ACHN (cell line): ENCODE data around the gene THBD.

Source experiments
- DNase-seq: peaks from one replicate; pipeline ENCODE4 v3.0.0-alpha.2; 2015
- in situ Hi-C: cut with HindIII; loops from 2 replicates; pipeline ENCODE4 v1.10.0; 2017; ENCODE audit warnings: low sequenced_read_pairs, low pct_ligation_motif_present, low pct_unique_long_range_greater_than_20kb

The THBD gene, protein sequence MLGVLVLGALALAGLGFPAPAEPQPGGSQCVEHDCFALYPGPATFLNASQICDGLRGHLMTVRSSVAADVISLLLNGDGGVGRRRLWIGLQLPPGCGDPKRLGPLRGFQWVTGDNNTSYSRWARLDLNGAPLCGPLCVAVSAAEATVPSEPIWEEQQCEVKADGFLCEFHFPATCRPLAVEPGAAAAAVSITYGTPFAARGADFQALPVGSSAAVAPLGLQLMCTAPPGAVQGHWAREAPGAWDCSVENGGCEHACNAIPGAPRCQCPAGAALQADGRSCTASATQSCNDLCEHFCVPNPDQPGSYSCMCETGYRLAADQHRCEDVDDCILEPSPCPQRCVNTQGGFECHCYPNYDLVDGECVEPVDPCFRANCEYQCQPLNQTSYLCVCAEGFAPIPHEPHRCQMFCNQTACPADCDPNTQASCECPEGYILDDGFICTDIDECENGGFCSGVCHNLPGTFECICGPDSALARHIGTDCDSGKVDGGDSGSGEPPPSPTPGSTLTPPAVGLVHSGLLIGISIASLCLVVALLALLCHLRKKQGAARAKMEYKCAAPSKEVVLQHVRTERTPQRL

DNA sequence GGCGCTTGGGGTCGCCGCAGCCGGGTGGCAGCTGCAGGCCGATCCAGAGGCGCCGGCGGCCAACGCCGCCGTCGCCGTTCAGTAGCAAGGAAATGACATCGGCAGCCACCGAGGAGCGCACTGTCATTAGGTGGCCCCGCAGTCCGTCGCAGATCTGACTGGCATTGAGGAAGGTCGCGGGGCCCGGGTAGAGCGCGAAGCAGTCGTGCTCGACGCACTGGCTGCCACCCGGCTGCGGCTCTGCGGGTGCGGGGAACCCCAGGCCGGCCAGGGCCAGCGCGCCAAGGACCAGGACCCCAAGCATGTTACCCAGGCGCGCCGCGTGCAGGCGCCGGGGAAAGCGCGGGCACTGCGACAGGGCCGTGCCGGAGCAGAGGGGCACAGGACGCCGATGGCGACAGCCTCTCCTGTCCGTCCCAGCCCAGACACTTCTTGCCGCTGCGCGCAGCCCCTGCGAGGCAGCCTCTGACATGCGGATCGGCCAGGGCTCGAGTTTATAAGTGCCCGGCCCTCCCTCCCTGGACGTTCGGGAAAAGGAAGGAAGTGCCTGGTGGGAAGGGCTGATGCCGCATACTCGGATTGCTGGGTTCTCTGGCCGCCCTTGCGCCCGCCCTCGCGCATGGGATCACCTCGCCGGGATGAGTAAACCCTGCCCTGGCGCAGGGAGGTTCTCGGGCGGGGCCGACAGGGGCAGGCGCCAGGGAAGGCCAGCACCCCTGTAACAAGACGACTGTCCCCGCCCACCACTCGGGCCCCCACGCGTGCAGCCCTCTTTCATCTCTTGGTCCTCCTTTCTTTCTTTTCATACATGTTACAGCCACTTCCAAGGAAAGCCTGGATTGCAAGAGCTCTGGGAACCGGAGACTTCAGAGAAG is at the start of gene THBD:
Gene THBD, minus strand, starts transcription at position 472 of the 875 bp plus-strand sequence. Its CDS starts 168 bp downstream, at position 304.
- in situ Hi-C loops = no loop called here
- DNase-seq = peak; percentile 76

DNA sequence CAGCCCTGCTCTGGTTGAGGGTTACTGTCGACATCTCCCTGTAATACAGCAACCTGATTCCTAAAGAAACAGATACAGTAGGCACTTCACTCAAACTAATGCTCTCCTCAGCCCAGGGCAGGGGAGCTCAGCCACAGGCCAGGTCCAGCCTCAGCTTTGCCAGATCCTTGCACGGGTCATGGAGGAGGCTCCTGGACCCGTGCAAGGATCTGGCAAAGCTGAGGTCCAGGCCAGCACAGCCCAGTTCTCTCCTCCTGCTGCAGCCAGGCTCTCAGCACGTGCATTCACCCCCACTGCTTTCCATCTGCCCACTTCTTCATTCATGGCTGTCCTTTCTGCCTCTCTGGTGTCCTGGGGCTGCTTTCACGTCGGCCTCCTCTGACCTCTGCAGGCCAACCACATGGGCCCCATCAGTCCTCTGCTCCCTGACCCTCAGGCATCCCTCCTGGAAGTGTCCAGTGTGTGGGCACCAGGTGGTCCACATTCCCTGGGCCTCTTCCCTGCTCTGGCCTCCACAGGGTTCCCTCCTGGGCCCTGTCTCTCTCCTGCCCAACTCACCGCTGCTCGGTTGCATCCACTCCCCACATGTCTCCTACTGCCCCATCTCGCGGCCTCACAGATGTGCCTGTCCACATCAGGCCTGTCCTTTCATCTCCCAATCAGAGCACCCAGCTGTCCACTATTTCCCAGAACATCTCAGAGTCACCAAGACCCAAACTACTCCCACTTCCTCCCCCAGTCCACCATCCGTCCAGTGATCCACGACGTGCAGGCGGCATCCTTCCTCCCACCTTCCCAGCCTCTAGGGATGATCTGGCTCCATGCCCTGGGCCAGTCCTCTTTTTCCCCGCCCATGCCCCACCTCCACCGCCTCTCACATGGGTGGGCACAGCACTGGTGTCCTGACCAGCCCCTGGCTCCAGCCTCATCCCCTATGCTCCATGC is 48.4 kb upstream of the THBD start:
- in situ Hi-C loops = no loop called here
- DNase-seq = no peak

DNA sequence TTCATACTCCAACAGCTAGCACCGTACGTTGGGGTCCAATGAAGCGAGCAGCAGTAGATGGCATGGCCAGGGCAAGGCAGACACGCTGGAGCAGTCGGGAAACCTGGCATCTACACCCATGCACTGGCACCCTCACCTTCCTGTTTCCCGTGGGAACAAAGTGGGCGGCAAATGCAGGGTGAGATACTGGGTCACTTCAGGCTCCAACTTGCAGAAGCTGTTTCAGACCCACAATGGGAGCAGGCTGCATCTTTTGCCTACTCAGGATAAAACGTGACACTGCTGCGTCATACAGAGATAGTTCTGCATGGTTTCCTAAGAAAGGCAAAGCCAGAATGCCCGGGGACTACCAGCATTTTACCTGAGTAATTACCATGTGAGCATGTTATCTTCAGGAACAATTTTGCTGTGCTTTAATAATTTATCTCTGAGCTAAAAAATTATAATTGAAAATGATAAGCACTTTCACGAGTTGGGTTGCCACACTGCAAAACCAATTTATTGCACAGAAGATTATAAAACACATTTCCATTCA is 47.6 kb upstream of the THBD start:
- no peak for DNase-seq
- in situ Hi-C loops = no loop called here

DNA sequence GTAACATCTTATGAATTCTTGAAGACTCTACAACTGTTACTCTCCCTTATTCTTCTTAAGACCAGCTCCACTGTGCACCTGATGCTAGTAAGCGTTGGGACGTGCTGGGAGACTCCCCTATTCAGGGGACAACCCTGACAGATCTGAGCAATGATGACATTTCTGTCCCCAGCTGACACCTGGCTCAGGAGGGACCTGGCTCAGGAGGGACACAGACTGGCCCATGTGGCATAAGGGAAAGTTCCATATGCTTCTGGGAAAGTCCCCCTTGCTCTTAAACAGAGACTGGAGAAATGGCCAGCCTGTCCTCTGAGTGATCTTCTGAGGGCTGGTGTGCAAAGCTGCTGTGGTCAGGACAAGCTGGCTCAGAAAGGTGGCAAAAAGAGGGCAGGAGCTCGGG is 46.6 kb upstream of the THBD start:
- in situ Hi-C loops = no loop called here
- no peak for DNase-seq

DNA sequence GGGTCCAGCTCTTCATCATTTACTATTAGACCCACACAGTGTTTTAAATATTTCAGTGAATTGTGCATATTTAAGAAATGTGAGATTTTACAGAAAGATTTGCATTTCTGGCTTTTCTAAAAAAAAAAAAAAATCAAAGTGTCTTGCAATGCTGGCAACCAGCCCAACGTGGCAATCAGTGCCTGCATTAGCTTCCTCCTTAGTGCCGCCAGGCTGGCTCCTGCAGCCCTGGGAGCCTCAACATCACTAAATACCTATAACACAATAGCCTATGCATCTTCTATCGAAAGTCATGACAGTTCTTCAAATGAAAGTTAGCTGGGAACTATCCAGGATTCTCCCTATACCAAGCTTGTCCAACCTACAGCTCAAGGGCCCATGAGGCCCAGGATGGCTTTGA is 46.0 kb upstream of the THBD start:
- no peak for DNase-seq
- in situ Hi-C loops = no loop called here

DNA sequence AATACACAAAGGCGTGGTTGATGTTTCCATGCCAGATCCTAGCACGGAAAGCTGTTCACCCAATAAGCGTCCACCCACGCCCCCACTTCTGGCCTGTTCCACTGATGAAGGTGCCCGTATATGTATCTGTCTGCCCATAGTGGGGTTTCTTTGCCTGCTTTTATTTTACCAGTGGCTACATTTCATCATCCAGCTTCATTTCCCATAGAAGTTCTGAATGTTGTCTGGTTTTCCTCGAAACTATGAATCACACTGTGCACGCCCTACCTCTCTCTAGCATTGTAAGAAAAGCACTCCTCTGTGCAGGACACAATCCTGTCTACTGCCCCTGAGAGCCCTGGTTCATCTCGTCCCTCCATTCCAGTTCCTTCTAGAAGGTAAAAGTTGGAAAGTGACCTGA is 45.5 kb upstream of the THBD start:
- DNase-seq = no peak
- in situ Hi-C loops = no loop called here

DNA sequence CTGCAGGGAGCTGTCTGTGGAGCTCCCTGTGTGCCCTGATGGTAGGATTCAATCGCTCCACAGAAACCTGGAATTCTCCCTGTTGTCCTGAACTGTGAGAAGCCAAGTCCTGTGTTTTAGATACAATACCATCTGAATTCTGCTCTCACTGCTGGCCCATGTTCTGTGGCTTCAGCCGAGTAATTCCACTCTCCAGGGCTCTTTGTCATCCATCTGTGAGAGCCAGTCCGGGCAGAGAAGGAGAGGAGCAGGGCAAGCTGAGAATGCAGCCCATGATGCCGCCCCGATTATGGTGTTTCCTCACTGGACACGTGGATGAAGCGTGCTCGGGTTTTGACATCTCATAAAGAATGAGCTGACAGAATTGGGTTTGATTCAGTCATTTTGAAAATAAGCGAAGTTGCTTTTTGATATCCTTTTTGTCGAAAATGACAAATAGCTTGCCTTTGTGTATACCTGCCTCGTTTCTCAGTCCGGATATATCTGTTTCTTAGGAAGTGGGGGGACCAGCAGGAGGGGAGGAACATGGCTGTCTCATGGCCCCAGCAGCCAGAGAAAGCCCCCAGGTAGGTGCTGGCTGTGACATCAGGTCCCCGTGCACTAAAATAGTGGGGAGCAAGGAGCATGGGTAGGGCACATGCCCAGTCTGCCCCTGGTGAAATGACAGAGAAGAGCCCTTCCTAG is 44.9 kb upstream of the THBD start:
- no peak for DNase-seq
- in situ Hi-C loops = no loop called here

DNA sequence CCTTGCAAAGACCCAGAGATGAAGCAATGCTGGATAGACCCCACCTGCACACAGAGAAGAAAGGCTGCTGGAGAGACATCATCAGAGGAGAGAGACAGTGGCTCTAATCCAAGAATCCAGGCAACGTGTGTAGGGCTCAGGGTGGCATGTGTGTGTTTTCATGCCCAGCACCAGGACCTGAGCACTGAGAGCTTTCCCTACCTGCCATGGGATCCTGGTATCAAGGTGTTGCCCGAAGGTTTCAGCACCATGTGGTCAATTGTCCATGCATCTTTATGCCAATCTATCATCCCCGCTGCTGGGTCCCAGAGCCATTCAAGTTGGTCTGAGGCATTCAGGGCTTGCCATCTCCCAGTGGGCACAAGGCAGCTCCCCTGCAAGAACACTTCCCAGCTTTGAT is 44.1 kb upstream of the THBD start:
- in situ Hi-C loops = no loop called here
- DNase-seq = no peak

DNA sequence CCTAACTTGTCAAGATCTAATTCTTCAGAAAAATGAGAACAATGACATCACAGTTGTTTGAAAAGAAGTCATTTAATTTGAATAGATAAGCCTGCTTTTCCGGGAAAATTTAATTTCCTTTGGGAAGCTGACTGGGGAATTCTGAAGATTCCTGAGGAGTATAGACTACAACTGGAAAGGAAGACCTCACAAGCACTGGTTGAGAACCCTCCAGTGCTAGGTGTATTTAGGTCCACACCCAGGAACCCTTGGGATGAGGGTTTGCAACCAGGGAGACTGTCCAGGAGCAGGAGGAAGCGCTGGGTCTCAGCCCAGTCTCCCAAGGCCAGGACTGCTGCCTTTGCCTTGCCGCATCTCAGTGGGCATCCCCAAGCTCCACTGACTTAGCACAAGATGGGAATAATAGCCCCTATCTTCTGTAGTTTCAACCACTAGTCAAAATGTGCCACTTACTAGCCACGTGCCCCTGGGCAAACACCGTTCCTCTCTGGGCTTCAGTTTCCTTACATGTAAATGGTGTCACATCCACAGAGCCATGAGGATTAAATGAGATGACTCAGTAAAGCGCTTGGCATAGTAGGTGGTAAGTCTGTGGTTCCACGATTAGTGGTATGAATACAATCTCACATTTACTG is 43.5 kb upstream of the THBD start:
- in situ Hi-C loops = no loop called here
- DNase-seq = no peak

DNA sequence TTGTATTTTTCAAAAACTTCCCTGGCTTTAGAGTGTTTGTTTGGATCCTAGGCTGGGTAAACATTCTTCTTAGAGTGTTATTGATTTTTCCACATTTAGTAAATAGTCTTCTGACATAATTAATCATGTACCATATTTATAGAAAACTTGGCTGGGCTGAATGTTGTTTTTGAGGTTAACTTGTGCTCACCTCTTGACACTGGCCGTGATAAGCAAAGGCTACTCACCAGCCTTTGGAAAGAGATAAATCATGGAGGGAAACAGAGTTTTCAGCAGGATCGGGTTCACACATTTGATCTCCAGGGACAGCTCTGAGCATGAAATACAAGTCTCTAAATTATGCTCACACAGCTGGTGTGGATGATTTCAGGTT is 42.9 kb upstream of the THBD start:
- in situ Hi-C loops = no loop called here
- DNase-seq = no peak

DNA sequence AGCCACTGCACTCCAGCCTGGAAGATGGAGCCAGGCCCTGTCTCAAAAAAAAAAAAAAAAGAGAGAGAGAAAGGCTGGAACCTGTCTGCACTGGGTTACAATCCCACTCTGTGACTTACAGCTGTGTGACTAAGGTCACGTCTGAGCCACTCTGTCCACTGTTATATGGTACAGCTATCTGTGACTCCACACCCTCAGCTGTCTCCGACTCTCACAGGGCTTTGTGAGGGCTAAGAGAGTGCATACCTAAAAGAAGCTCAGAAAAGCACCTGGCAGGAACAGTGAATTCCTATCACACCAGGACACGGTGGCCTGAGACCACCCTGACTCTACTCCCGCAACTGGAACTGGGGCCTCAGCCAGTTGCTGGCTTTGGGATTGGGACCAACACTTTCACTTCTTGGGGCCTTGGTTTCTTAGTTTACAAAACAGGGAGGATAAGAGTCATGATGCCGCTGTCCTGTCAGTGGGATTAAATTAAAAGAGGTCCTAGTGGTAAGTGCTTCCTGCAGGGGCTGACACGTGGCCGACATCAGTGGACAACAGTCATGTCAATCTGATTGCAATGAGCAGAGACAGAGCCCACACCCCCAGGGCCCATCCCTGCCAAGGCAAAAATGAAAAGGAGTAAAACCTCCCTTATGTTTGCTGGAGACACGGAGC is 42.4 kb upstream of the THBD start:
- no peak for DNase-seq
- in situ Hi-C loops = no loop called here

DNA sequence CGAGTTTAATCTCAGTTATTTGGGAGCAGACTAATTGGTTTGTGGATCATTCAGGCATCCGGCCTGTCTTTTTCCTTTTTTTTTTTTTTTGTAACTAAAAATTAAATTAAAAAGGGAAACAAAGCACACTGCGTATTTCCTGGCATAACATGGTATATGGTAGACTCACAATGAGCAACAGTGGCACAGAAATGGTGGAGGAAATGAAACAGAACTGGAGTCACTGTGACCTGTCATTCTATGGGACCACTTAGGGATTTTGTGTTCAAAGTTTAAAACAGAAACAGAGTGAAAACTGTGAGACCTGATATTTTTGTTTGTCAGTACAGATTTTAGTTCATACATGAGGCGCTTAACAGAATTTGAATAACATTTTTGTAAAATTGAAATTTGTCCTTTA is 41.4 kb upstream of the THBD start:
- DNase-seq = no peak
- in situ Hi-C loops = no loop called here

DNA sequence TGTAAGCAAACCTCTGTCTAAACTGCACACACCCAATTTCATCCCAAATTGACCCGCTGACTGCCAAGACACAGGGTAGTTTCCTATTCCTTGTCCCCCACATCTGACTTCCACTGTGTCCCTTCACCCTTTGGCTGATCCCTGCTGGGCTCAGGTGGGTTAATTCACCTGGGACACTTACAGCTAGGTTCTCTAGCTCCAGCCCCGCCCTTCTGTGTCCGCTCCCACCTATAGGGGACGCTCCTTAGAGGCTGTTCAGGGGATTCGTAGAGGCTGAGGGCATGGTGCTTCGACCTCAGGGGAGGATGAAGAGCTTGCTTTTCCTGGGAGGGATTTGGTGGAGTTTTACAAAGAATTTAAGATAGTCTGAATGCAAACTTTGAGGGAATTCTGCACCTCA is 40.7 kb upstream of the THBD start:
- DNase-seq = no peak
- in situ Hi-C loops = no loop called here

DNA sequence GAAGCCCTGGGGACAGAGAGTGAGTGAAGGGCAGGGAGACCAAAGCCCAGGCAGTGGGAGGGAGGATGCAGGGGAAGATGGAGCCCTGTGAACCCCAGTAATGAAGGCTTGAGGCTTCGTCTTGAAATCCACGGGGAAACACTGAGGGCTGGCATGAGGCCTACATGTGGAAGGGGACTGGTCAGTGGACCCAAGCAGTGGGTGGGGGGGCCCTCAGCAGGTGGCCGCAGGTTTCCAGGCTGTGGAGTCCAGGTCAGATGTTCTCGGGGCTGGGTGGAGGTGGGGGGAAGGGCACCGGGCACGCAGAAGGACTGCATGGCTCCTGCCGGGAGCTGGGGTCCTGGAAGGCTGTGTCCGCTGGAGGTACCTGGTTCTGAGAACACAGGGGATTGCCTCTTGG is 39.4 kb upstream of the THBD start:
- in situ Hi-C loops = no loop called here
- no peak for DNase-seq

DNA sequence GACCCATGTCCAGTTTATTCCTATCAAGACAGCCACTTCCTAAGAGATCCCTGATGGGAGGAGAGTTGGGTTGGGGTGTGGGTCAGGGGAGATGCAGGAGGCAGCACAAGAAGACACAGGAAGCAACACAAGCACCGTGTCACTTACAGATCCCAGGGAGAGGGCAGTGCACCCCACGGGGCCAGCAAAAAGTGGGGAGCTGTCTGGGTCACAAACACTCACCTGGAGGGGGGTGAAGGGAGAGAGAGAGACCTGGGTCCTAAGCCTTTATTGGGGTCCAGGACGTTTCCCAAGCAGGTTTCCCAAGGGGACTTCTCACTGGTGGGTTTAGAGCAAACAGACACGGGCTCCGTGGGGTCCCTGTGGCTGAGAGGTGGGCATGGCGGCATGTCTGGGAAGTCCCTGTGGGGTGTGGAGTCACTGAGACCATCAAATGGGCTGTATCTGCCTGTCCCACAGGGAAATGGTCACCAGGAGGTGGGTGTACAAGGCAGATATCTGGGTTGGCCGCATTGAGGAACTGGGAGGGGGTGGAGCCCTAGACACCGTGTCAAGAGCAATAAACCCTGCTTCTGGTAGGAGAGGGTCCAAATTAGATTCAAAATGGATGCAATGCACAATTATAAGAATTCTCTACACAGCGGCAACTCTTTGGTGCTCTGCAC is 38.2 kb upstream of the THBD start:
- DNase-seq = no peak
- in situ Hi-C loops = no loop called here

DNA sequence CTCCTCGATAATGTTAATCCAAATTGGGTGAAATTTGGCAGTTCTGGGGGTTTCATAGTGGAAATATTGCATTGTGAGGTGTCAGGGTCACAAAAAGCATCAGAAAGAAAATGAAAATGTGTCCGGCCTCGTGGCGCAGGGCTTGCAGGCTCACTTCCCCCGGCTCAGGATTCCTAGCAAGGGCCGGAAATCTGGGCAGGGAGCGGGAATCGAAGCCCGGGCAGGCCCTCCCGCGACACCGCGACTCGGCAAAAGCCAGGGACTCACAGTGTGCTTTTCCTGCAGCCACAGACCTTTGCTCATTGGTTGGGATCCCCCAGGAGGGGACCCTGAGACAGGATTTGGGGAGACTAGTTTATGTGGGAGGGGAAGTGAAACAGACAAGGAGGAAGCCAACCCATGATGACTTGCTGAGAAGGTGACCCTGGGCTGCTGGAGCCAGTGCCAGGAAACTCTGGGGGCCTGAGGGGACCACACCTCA is 37.5 kb upstream of the THBD start:
- no peak for DNase-seq
- in situ Hi-C loops = no loop called here
